OCI-M2 (cell line): Measurements from ENCODE around the gene STAT4.

Experiments
- DNase-seq: peaks from one replicate; lab custom pipeline; 2025; ENCODE audit not compliant: unreplicated experiment; lab: John Stamatoyannopoulos, UW

Gene STAT4

GRCh38 chr2:191087311-191087710, 63.5 kb downstream of the STAT4 start:
- DNase-seq, result no peak

- no peak for DNase-seq
Observed at GRCh38 chr2:191086706-191087105, 64.1 kb downstream of the STAT4 start.

- no peak for DNase-seq
Observed at GRCh38 chr2:191083540-191083939, 67.3 kb downstream of the STAT4 start.

DNA sequence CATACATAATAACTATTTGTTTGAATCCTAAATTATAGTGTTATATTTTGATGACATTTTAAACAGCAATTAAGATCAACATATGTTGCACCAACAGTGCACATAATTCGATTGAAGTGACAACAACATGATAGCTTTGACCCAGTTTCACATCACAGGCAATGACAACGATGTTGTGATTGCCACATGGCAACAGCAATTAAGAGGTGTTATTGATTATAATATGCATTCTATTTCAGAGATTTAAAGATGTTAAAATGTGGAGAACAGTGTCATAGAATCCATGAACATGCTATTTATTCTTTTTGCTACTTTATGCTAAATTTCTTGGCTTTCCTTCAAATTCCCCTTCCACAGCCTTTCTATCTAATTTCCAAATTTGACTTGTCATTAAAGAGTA, 68.5 kb downstream of the STAT4 start:
- DNase-seq, result no peak

GRCh38 chr2:191081411-191082155, 69.2 kb downstream of the STAT4 start:
- no peak for DNase-seq

DNA sequence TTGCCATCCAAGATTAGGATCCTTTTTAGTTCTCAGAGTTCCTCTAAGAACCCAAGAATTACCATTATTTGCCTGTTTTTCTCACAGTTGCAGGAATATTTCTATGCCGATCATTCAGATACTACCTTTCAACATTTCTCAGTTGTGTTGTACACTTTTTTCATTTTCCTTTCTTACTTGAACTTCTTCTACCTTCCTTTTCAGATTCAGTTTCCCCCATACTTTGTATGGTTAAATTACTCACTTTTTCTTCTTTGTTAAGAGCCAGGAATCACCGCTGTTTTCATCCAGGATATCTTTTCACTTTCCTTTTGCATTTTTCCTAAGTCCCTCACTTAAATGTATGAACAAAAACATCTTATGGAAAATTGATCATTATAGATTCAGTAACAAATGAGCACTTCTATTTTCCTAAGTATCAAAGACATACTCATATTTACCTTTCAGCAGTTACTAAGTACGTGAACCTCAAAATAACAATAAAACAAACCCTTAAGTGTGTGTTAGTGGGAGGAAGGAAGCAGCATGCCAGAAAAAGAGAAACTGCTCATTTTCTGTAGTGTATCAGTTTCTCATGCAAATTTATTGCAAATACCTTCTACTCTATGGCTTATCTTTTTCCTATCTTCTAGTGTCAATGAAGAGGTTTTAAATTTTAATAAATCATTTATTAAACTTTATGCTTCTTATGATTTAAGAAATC, 72.5 kb downstream of the STAT4 start:
- no peak for DNase-seq

- DNase-seq, result no peak
Observed at GRCh38 chr2:191070276-191070675, 80.5 kb downstream of the STAT4 start.

GRCh38 chr2:191069606-191070005, 81.2 kb downstream of the STAT4 start:
- no peak for DNase-seq

- DNase-seq, result no peak
Observed at GRCh38 chr2:191066919-191067233, 83.9 kb downstream of the STAT4 start.

DNA sequence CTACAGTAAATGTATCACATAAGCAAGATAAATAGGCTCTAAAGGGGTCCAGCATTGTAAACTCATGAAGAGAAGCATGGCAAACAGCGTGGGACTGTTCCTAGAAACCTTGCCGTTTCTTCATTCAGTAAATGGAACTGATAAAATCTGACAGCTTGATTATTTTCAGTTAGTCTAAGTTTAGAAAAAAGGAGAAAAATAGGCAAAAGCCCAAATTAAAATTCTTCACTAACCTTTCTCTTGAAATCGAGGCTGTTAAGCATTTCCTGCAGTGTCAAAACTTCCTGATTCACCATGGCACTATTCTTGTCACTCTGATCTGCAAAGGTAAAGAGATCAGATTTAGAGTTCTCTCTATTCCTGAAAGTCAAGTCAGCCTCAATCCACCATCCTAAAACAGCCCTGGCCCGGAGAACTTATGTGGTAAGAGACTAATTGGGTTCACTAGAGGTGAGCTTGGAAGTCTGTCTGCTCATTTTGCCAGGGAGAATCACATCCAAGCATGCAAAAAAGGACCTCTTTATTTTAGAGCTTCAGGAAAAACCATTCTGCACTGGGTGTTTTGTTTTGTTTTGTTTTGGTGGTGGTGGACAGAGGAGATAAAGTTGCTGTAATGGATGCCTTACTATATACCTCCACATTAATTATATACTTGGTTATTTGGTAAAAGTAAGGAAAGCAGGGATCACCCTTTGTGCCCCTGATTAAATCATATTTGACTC, 84.4 kb downstream of the STAT4 start:
- DNase-seq, result no peak

DNA sequence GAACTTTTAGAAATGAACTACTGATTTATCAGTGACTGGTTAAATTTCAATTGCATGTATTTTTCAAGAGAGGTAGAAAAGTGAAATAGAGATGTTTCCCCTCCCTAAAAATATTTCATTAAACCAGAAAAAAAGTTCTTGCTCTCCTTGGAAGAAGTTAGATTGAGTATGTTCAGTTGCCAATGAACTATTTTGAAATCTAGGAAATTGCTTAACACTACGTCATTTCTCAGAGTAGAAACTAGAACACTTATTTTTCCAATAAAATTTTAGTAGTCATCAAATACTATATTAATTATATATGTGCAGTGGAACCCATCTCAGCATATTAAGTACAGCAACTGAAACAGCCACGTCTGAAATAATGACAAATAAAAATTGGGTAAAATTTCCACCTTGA, 85.0 kb downstream of the STAT4 start:
- no peak for DNase-seq

- DNase-seq, result no peak
Observed at GRCh38 chr2:191064590-191064989, 86.2 kb downstream of the STAT4 start.

DNA sequence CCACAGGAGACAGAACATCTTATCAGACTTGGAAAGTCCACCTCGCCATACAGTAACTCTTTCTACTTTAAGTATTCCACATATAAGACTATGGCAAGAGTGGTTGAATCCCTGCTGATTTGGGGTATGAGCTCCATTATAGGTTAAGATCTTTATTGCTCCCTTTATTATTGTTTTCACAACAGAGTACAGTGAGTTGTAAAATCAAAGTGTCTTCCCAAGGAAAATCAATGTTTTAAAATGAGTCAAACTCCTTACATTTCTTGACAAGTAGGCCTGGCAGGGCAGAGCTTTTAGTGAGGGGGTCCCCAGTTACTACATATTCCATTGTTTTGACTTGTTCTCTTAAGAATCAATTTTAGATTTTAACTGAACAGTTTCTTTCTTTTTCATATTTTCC, 87.2 kb downstream of the STAT4 start:
- DNase-seq, result no peak

GRCh38 chr2:191061381-191061980, 89.3 kb downstream of the STAT4 start:
- DNase-seq, result no peak

DNA sequence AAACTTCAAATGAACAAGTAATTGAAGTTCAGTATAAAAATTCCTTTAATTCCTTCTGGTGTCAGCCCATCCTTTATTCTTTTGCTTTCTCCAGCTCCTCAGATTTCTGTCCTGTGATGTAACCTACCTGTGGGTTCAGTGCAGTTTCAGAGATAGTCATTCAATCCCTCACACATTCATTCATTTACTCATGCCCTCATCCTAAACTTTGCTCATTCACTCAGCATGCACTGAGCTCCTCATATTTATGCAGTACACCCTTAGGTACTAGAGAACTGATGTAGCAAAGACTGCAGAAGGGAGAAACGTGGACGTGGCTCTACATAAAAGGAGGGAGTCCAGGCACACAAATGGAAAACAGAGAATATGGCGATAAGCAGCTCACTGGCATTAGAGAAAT, 91.5 kb downstream of the STAT4 start:
- no peak for DNase-seq

GRCh38 chr2:191056228-191056627, 94.6 kb downstream of the STAT4 start:
- DNase-seq, result no peak

DNA sequence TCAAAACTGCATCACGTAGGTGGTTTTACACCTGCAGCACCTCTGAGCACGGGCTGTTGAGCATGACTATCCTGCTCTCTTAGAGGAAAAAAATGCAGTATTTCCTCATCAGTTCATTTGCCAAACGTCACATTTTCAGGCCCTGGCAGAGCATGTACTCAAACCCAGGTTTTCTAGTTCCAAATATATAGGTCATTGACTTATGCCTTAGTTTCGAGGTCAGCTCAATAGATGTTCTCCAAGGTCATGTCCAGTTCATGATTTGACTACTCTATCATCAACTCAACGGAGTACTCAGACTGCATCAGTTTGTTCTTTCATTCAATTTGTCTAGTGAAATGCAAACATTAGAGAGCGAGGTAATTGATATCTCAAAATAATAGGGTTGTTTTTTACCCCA, 97.5 kb downstream of the STAT4 start:
- DNase-seq, result no peak

- peak; percentile 14 for DNase-seq
Observed at GRCh38 chr2:191051825-191052778, 98.7 kb downstream of the STAT4 start.

DNA sequence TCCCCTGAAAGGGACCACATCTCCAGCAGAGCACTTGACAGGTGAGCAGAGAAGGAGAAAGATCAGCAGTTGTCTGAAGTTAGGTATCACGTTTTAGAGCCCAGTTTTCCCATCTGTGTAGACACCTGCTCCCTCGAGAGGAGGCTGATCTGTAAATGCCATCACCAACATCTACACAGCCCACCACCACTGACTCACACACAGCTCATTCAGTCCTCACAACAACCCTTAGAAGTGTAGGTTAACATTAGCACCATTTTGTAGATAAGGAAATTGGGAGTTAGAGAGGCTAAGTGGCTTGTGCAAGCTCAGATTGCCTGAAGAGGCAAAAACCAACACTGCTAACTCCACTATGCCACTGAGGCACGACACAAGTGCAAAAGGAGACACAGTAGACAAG, 99.6 kb downstream of the STAT4 start:
- DNase-seq, result no peak

DNA sequence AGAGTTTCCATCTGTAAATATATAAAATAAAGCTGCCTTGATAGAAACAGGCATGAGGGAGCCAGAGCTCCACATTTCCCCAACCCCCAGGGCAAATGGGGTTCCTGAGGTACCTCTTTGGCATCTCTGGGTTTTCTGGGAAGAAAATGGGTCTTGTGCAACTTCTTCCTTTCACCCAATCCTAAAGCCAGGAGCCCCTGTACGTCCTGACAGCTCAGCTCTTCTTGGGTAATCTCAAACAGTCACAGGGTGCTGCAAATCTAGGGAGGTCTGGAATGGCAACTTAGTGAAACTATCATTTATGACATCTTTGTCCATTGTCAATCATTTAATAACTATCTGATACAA, 100.2 kb downstream of the STAT4 start:
- DNase-seq, result no peak
